BJ (cell line): ENCODE data around the gene ARID3A. TPM values are rescaled to one million over a fixed set of nuclear protein-coding genes. Genes with fewer than 3 reads are reported as not detected.

ENCODE experiments used
- CTCF ChIA-PET: fragments of 350-600 bp; formaldehyde crosslinking; extraction: SDS; loops from one replicate; lab custom pipeline; 2021; ENCODE audit warnings: antibody characterized with exemption, inconsistent platforms; lab: Yijun Ruan, JAX
- POLR2A ChIA-PET: fragments of 300-600 bp; sonication (Branson Sonifier 250); formaldehyde crosslinking; extraction: SDS; loops from one replicate; lab custom pipeline; 2021; ENCODE audit warnings: antibody characterized with exemption; lab: Charles Lee
- DNase-seq: peaks from one replicate; pipeline ENCODE4 v3.0.0-alpha.2; 2011; ENCODE audit warnings: low read depth
- H3K27me3 ChIP-seq: 2 replicates; pipeline ENCODE4 v1.6.0; 2011; ENCODE audit warnings: low read length; ENCODE audit not compliant: control insufficient read depth, insufficient read depth
- H3K36me3 ChIP-seq: 2 replicates; pipeline ENCODE4 v1.5.1; 2011; ENCODE audit warnings: low read length; ENCODE audit not compliant: control insufficient read depth, insufficient read depth
- H3K4me3 ChIP-seq: 2 replicates; pipeline ENCODE4 v1.5.1; 2011; ENCODE audit warnings: low read depth, mild to moderate bottlenecking, control low read depth, low read length
- CTCF ChIP-seq: IDR thresholded peaks from 2 replicates; pipeline ENCODE4 v1.5.1; 2011; ENCODE audit warnings: low read depth, mild to moderate bottlenecking, control low read depth, inconsistent platforms, low read length, moderate library complexity; ENCODE audit not compliant: insufficient read depth
- polyA plus RNA-seq: library from polyadenylated mRNA; depleted of rRNA; stranded (reverse); fragments of >200 nt; gene quantifications from 2 replicates; pipeline ENCODE4 v1.2.3, GENCODE V29; 2011

ARID3A gene
- polyA plus RNA-seq, 1 experiment: 17.4 TPM

- peak overlapping the region; percentile 91 for H3K4me3 ChIP-seq
- H3K36me3 ChIP-seq: peaks cover 5% of the 10 kb centered on the region
- no peak for TF ChIP-seq CTCF
- DNase-seq: no peak
- CTCF ChIA-PET: interaction anchor here (1.0 to 6.0 kb wide), 5 partner anchors 9 to 342 kb away, joined by 3 to 102 read pairs (median 5); partner anchors contain the start of gene WDR18
- POLR2A ChIA-PET: no interaction called here
- peaks cover 5% of the 10 kb centered on the region for H3K27me3 ChIP-seq
These were observed 1.2 kb upstream of the ARID3A start for GRCh38 chr19:924553-925086.

- no peak for DNase-seq
- H3K36me3 ChIP-seq: peaks cover 5% of the 10 kb centered on the region
- peak overlapping the region; percentile 91 for H3K4me3 ChIP-seq
- H3K27me3 ChIP-seq: peaks cover under 1% of the 10 kb centered on the region; the same call in 1 of the 2 replicates
- ChIA-PET CTCF (interaction anchor here (1.0 to 6.0 kb wide), 3 partner anchors 58 to 341 kb away, joined by 3 to 102 read pairs (median 3); partner anchors contain the start of gene WDR18), POLR2A (no interaction called here)
- TF ChIP-seq CTCF: no peak
These were observed 729 bp upstream of the ARID3A start for GRCh38 chr19:925087-925525.

- ChIA-PET POLR2A (no interaction called here), CTCF (interaction anchor here (1.3 kb wide), 1 partner anchor 58 kb away, joined by 3 read pairs; the partner anchor contains the start of gene WDR18)
- TF ChIP-seq CTCF: no peak
- Histone ChIP-seq H3K27me3 (no peaks in the 10 kb centered on the region), H3K36me3 (peaks cover 9% of the 10 kb centered on the region), H3K4me3 (peak overlapping the region; percentile 91)
- DNase-seq: no peak
These were observed 421 bp downstream of the ARID3A start for GRCh38 chr19:926323-926588.

GRCh38 chr19:926589-927350, 935 bp downstream of the ARID3A start:
- H3K36me3 ChIP-seq: peaks cover 9% of the 10 kb centered on the region
- H3K27me3 ChIP-seq: no peaks in the 10 kb centered on the region
- no peak for DNase-seq
- no peak for TF ChIP-seq CTCF
- peak overlapping the region; percentile 91 for H3K4me3 ChIP-seq
- ChIA-PET CTCF (interaction anchor here (0.6 to 1.5 kb wide), 4 partner anchors 55 to 179 kb away, joined by 3 to 7 read pairs (median 4); partner anchors contain the start of gene WDR18), POLR2A (no interaction called here)

- POLR2A ChIA-PET: no interaction called here
- no peak for DNase-seq
- CTCF ChIA-PET: interaction anchor here (0.6 to 1.5 kb wide), 4 partner anchors 55 to 179 kb away, joined by 3 to 7 read pairs (median 4); partner anchors contain the start of gene WDR18
- peak overlapping the region; percentile 91 for H3K4me3 ChIP-seq
- no peaks in the 10 kb centered on the region for H3K27me3 ChIP-seq
- no peak for TF ChIP-seq CTCF
- H3K36me3 ChIP-seq: peaks cover 12% of the 10 kb centered on the region
These were observed 1.5 kb downstream of the ARID3A start for GRCh38 chr19:927351-927779.
